A549 (cell line): ENCODE measurements around the gene ANO2.

Experiments used
- CHD2 ChIP-seq: fragments of 150-350 bp; IDR thresholded peaks from 2 replicates; pipeline ENCODE4 v1.6.1; 2014; ENCODE audit warnings: low read length; ENCODE audit not compliant: partially characterized antibody
- EP300 ChIP-seq, 2 experiments: fragments of >200 bp; sonication (Bioruptor Twin); formaldehyde crosslinking; IDR thresholded peaks; 2 replicates in 1 of 2; 3 replicates in 1 of 2; pipeline ENCODE4 v1.6.1; 2016 to 2017
- JUN ChIP-seq, 2 experiments: fragments of >200 bp; sonication (Bioruptor Twin); formaldehyde crosslinking; IDR thresholded peaks; 2 replicates in 1 of 2; 3 replicates in 1 of 2; pipeline ENCODE4 v1.6.1; 2016 to 2017
- MYC ChIP-seq: IDR thresholded peaks from 2 replicates; pipeline ENCODE4 v1.6.1; 2012; ENCODE audit warnings: mild to moderate bottlenecking, inconsistent platforms, low read length, improper control_type of control experiment, borderline replicate concordance
- POLR2A ChIP-seq: IDR thresholded peaks from 2 replicates; pipeline ENCODE4 v1.6.1; 2012; ENCODE audit warnings: mild to moderate bottlenecking, low read length
- RCOR1 ChIP-seq: fragments of 150-350 bp; IDR thresholded peaks from 2 replicates; pipeline ENCODE4 v1.6.1; 2014; ENCODE audit warnings: antibody characterized with exemption, low read length, low read depth
- RNF2 ChIP-seq: fragments of 200-600 bp; sonication (generic); IDR thresholded peaks from 2 replicates; pipeline ENCODE4 v1.6.1; 2016; ENCODE audit warnings: low read depth, mild to moderate bottlenecking, antibody characterized with exemption, moderate library complexity, borderline replicate concordance
- SREBF2 ChIP-seq: fragments of 450-650 bp; IDR thresholded peaks from 2 replicates; pipeline ENCODE4 v1.6.1; 2014; ENCODE audit warnings: mild to moderate bottlenecking, moderate library complexity
- TF ChIP-seq, protein P1 (sequence below): IDR thresholded peaks from 2 replicates; pipeline ENCODE4 v1.6.1; 2012
- TF ChIP-seq, protein P2 (sequence below): fragments of >200 bp; sonication (Bioruptor Twin); formaldehyde crosslinking; IDR thresholded peaks from 3 replicates; pipeline ENCODE4 v1.5.1; 2016
- TF ChIP-seq, protein P3 (sequence below): IDR thresholded peaks from 2 replicates; pipeline ENCODE4 v1.6.1; 2012

DNA sequence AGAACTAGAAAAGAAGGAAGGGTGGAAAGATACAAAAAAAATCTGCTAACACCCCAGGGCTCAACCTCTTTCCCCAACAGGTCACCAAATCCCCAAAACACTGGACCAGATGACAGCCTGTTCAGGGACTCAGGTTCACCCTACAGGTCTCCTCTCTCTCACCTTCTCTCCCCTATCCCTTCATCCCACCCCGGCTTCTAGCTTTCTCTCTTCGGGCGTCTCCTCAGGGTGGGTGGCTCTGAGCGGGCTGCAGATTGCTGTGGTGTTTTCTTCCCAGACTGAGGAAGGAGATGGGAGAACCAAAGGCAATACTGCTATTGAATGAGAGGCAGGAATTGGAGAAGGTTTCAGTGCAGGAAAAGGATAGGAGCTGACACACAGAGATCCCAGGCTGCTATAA lies 39.3 kb downstream of the ANO2 start:
- no peak for TF ChIP-seq EP300 (IDR thresholded peaks at IDR 0.05)
- TF ChIP-seq, protein P1, sequence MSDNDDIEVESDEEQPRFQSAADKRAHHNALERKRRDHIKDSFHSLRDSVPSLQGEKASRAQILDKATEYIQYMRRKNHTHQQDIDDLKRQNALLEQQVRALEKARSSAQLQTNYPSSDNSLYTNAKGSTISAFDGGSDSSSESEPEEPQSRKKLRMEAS: no peak
- TF ChIP-seq SREBF2: no peak
- TF ChIP-seq, protein P2, sequence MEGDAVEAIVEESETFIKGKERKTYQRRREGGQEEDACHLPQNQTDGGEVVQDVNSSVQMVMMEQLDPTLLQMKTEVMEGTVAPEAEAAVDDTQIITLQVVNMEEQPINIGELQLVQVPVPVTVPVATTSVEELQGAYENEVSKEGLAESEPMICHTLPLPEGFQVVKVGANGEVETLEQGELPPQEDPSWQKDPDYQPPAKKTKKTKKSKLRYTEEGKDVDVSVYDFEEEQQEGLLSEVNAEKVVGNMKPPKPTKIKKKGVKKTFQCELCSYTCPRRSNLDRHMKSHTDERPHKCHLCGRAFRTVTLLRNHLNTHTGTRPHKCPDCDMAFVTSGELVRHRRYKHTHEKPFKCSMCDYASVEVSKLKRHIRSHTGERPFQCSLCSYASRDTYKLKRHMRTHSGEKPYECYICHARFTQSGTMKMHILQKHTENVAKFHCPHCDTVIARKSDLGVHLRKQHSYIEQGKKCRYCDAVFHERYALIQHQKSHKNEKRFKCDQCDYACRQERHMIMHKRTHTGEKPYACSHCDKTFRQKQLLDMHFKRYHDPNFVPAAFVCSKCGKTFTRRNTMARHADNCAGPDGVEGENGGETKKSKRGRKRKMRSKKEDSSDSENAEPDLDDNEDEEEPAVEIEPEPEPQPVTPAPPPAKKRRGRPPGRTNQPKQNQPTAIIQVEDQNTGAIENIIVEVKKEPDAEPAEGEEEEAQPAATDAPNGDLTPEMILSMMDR: no peak
- TF ChIP-seq RCOR1: no peak
- TF ChIP-seq CHD2: no peak
- TF ChIP-seq POLR2A: no peak
- TF ChIP-seq JUN (IDR thresholded peaks at IDR 0.05): no peak
- TF ChIP-seq, protein P3, sequence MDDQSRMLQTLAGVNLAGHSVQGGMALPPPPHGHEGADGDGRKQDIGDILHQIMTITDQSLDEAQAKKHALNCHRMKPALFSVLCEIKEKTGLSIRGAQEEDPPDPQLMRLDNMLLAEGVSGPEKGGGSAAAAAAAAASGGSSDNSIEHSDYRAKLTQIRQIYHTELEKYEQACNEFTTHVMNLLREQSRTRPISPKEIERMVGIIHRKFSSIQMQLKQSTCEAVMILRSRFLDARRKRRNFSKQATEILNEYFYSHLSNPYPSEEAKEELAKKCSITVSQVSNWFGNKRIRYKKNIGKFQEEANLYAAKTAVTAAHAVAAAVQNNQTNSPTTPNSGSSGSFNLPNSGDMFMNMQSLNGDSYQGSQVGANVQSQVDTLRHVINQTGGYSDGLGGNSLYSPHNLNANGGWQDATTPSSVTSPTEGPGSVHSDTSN: no peak
- TF ChIP-seq RNF2: no peak
- no peak for TF ChIP-seq MYC
